NCI-H1436 (cell line): ENCODE data around the gene OR2H1.
"Not testable (repeated sequence)": the region's sequence is repeated elsewhere in the genome, so short reads cannot be mapped to it uniquely, and the experiment has no call there.

ENCODE experiments used
- DNase-seq: peaks from one replicate; lab custom pipeline; 2025; lab: John Stamatoyannopoulos, UW

OR2H1 gene

DNA sequence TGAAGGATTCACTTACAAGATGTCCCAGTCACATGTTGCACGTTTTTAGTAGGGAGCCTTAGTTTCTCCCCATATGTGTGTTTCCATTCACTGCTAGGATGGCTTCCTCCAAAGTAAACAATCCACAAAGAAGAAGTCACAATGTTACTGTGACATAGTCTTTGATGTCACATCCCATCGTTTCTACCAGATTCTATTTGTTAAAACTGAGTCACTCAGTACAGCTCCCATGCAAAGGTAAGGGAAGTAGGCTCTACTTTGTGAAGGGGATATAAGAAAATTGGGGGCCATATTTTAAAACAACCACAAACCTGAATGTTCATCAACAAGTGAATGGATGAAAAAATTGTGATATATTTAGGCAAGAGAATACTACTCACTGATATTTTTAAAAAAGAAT is at the start of gene OR2H1, which contains the start of gene OR11A1:
Gene OR2H1 (plus strand): TSS at position 185 of the 400 bp plus-strand sequence. CDS start 4,615 bp downstream, outside the sequence.
Gene OR11A1 (minus strand): TSS at position 101 of the 400 bp plus-strand sequence. CDS start 29,430 bp downstream, outside the sequence.
- DNase-seq = no peak

DNA sequence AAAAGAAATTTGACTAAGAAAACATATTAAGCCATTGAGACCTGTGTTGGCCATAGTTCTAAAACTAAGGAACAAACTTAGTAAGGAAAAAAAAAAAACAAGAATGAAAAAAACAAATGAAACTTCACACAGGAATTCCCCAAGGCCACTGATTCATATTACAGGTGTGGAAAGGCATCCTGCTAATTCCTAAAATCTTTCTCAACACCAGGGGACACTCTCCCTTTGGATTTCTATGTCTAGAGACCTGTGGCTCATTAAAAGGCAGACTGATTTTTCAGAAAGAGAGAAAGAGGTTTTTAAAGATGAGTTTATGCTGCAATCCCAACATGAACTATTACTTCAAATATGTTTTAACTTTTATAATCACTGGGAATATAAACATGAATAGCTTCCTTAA is 42.4 kb upstream of the OR2H1 start, which contains the start of gene OR12D1:
Gene OR12D1 (plus strand): TSS at position 341 of the 400 bp plus-strand sequence.
- DNase-seq = no peak

DNA sequence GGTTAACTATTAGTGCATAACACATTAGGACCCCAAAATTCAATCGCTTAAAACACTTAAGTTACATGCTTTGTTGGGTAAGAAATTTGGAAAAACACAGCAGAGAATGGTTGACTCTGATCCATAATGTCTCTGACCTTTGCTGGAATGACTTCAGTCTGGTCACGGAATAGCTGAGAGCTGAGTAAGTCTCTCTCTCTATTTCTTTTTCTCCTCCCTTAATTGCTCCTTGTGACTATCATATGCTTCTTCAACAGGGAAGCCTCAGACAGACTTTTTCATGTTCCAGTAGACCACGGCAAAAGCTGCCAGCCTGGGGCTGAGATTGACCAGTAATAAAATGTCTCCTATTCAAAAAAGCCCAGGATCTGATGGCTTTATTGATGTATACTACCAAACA is 37.4 kb upstream of the OR2H1 start:
- DNase-seq = no peak

DNA sequence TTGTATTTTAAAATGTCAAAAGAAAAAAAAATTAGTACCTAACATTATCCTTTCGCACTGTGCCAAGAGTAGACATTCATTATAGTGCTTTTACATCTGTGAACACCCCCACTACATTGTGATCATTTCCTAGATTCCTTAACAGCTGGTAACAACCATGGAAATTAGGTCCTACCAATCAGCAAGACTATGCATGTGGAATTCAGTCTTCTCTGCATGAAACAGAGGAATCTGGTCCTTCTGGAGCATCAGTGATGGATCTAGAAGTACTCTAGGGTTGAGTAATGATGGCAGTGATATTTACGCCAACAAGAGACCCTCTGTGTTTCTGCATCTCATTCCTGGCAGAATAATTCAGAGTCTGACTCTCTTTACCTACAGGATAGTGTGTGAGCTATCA is 32.8 kb upstream of the OR2H1 start:
- no peak for DNase-seq

DNA sequence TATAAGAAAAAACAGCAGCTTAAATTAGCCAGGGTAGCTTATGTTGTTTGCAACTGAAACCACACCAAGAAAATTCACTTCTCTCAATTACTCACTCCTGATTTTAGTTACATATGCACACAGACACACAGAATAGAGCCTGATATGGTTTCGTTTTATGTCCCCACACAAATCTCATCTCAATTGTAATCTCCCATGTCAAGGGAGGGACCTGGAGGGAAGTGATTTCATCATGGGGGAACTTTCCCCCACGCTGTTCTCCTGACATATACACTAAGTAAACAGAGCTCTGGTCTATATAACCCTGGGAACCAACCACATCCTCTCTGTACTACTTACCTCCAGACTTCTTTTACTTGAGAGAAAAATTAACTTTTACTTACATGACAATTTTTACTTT is 32.4 kb upstream of the OR2H1 start:
- DNase-seq = no peak

DNA sequence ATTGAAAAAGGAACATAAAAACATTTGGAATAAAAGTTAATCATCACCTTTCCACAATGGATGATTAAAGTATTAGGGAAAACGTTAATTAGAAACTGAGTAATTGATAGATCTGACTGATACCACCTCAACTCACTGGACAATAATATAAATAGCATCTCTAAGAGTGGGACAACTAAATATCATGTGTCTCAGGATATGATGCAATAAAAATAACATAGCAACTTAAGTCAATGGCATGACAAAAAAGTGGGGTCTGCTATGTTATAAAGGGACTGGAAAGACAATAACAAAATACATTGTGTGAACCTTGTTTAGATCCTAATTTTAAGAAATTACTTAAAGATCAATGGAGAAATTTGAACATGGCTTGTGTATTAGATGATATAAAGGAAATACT is 31.9 kb upstream of the OR2H1 start:
- DNase-seq = no peak

DNA sequence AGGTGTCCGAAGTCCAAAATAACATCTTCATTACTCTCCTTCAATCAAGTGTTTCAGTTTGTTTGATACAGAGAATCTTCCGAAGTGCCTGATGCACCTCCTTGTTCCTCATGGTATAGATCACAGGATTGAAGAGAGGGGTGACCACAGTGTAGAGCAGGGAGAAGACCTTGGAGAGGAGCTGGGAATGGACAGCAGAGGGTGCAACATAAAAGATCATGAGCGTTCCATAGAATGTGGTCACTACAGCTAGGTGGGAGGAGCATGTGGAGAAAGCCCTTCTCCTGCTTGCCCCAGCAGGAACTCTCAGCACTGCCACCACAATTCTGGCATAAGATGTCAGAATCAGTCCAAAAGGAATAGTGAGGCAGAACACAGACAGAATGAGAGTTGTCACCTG is 30.3 kb upstream of the OR2H1 start:
- no peak for DNase-seq

DNA sequence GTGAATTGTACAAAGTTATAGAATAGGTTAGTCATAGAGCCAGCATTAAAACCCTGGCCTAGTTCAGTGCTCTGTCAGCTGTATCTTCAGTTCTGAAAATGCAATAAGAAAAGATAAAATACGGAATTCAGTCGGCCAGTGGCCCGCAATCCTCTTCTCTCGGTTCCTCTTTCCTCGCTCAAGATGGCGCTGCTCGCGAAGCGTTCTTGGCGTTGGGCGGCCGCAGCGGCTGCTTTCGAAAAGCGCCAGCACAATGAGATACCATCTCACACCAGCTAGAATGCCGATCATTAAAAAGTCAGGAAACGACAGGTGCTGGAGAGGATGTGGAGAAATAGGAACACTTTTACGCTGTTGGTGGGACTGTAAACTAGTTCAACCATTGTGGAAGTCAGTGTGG is 20.2 kb upstream of the OR2H1 start:
- DNase-seq = not testable (repeated sequence)

DNA sequence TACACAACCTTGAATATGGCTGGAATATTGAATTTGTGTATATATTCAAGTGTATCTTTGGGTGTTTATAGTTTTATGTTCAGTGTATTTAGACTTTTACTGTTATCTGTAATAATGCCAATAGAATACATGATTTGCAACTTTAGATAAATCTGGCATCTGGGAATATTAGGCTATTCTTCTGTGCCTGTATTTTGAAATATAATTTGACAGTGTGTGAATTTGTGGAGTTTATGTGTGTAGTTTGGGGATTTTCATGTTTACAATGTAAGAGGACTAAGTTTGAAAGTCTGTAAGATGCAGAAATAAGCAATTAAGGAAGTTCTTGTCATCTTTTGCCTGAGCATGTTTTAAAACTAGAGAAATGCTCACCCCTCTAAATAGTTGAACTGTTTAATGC is 17.9 kb upstream of the OR2H1 start, which contains the start of gene OR10C1:
Gene OR10C1 (plus strand): TSS at position 301 of the 400 bp plus-strand sequence. CDS start 710 bp downstream, outside the sequence.
- DNase-seq = no peak

DNA sequence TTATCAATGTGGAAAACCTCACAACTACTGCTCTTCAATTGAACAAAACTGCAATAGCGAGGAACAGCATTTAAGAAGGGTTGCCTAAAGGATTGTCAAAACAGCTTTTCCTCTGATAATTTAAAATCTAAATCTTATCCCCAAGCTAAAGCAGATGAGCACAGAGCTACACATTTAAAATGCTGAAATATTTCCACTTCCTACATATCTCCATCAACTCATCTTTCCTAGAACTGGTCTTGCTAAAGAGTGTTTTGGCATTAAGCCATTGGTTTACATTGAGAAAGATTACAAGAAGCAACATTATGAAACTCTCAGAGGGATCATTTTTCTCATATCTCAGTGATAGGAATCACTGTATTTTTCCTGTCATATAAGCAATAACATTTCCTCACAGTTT is 14.2 kb upstream of the OR2H1 start:
- DNase-seq = no peak

DNA sequence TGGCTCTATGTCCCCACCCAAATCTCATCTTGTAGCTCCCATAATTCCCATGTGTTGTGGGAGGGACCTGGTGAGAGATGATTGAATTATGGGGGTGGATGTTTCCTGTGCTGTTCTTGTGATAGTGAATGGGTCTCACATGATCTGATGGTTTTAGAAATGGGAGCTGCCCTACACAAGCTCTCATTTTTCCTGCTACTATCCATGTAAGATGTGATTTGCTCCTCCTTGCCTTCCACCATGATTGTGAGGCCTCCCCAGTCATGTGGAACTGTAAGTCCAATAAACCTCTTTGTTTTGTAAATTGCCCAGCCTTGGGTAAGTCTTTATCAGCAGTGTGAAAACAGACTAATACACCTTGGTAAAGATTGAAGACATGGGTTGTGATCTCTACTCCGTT is 12.9 kb upstream of the OR2H1 start:
- not testable (repeated sequence) for DNase-seq

DNA sequence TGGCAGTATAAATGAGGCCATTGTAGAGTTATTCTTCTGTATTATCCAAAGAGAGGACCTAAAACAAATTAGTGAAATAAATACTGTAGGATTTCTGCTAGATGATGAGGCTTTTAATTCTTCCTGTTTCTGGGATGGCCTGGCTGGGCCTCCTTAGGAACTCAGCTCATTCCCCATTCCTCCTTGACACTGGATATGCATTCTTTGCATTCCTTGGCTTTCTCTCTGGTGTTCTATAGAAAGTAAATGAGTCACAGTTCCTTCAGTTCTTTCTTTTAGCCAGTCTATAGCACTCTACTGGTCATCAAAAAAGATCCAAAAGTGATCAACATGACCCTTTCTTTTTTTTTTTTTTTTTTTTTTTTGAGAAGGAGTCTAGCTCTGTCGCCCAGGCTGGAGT is 9.3 kb upstream of the OR2H1 start:
- no peak for DNase-seq

DNA sequence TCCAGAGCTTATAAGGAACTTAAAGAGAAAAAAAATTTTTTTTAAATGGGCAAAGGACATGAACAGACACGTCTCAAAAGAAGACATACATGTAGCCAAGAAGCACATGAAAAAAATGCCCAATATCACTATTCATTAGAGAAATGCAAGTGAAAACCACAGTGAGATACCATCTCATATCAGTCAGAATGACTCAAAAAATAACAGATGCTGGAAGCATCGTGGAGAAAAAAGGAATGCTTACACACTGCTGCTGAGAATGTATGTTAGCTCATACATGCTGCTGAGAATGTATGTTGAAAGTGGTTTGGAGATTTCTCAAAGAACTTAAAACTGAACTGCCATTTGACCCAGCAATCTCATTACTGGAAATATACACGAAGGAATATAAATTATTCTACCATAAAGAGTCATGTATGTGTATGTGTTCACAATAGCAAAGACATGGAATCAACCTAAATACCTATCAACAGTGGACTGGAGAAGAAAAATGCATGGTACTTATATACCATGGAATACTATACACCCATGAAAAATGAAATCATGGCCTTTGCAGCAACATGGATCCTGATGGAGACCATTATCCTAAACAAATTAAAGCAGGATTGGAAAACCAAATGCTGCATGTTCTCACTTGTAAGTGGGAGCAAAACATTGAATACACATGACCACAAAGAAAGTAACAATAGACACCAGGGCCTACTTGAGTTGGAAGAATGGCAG is 5.3 kb upstream of the OR2H1 start:
- no peak for DNase-seq

DNA sequence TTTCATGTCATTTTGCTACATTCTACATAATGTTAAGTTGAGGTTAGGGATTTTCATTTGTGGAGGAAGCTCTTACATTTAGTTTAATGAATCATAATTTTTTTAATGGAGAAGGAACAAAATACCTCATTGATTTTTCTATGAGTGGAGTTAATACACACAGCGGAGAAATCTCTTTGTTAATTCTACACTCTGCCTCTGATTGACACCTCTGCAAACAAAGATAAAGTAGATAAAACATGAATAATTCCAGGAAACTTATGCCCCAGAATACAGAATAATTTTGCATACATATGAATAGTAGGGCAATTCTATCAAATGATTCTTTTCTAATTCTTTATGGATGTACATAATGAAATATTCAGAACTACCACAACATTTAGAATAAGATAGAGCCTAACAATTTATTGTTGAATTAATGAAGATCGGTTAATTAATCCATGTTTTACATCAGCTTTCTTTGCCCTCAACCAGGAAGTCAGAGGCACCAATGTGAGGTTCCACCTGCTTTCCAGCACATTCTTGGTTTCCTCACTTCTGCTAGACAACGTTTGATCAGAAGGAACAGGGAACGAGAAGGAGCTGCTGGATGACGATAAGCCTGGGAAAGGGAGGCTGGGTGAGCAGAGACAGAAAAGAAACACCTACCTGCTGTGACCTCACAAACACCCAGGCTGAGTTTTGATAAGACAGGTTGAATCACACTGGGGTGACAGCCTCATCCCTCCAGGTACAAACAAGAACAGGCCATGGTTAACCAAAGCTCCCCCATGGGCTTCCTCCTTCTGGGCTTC is 4.3 kb downstream of the OR2H1 start:
- DNase-seq = no peak

DNA sequence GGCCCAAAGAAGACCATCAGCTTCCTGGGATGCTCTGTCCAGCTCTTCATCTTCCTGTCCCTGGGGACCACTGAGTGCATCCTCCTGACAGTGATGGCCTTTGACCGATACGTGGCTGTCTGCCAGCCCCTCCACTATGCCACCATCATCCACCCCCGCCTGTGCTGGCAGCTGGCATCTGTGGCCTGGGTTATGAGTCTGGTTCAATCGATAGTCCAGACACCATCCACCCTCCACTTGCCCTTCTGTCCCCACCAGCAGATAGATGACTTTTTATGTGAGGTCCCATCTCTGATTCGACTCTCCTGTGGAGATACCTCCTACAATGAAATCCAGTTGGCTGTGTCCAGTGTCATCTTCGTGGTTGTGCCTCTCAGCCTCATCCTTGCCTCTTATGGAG is 5.1 kb downstream of the OR2H1 start:
- no peak for DNase-seq

DNA sequence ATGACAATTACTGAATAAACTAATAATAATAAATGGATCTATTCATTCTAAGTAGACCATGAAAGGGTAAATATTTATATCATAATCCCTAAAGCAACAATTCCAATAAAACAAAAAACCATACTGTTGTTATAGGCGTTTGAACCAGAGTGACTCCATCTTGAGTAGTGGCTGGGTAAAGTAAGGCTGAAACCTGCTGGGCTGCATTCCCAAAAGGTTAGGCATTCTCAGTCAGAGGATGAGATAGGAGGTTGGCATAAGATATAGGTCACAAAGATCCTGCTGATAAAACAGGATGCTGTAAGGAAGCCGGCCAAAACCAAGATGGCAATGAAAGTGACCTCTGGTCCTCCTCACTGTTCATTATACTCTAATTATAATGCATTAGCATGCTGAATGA is 8.3 kb downstream of the OR2H1 start:
- no peak for DNase-seq

DNA sequence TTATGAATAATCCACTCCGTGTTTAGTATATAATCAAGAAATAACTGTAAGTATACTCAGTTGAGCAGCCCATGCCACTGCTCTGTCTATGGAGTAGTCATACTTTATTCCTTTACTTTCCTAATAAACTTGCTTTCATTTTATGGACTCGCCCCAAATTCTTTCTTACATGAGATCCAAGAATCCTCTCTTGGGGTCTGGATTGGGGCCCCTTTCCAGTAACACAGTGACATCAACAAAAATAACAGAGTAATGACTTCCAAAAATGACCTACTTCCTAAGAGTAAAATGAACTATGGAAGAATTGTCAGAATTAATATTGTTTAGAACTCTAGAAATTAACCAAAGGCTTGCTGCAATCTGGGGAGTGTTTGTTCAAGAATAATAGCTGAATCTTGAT is 8.8 kb downstream of the OR2H1 start:
- DNase-seq = no peak

DNA sequence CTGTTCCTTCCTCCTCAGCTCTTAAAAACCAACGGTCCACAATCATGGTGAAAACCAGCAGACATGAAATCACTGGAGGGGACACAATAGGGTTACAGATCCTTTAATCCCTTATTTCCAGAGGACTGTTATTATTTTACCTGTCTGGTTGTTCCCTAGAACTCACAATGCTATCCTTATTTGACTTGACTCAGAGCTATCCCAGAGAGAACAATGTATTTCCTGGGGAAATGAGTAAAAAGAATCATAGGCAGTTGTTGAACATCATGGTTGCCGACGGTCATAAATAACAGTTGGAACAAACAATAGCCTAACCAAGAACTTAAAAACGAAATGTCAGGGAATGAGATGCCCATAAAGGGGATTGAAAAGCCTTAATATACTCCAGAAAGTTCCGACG is 9.3 kb downstream of the OR2H1 start:
- no peak for DNase-seq

DNA sequence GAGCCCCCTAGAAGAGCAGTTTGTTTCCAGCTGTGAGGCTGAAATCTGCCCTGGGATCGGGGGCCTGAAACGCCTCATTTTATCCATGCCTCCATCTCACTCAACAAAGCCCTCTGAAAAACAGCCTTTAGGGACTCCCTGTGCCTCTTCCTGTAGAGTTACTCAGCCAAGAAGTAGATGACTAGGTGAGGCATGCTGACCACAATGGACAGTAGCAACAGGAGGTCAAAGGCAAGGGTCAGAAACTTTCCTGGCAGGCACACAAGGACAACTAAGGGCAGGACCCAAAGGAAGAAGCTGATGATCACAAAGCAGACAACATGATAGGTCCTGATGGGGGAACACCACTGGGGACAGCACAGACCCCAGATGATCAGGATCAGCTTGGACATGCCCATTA is 18.0 kb downstream of the OR2H1 start:
- DNase-seq = no peak

DNA sequence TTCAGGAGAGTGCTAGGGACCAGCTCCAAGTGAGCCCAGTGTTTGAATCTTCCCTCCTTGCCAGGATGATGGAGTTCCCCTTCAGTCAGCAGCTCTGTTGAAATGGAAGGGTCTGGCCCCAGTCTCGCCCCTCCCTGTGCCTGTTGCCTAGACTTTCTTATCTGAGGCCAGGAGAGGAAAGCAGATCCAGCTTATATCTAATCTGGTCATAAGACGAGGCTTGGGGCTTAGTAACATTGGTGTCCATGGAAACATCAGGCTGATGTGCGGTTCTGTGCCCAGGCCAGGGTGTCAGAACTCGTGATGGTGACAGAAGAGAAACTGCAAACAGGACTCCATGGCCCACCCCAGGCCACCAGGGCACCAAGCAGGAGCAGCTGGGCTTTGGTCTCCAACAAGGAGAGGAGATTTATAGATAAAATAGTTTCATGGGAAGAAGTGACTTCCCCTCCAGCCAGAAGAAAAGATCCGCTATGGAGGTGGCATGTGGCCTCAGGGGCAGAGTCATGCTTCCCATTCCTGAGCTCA is 21.0 kb downstream of the OR2H1 start:
- no peak for DNase-seq

DNA sequence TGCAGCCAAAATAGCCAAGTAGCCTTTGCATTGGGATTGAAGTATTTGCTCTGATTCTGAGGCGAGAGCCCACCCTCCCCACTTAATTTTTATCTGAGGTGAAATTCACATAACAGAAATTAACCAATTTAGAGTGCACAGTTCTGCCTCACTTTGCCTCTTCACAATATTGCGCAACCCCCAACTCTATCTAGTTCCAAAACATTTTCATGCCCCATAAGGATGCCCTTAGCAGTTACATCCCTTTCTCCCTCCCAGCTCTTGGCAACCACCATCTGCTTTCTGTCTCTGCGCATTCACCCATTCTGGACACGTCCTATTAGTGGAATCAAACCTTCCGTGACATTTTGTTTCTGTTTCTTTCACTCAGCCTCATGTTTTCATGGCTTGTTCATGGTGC is 21.8 kb downstream of the OR2H1 start:
- no peak for DNase-seq

DNA sequence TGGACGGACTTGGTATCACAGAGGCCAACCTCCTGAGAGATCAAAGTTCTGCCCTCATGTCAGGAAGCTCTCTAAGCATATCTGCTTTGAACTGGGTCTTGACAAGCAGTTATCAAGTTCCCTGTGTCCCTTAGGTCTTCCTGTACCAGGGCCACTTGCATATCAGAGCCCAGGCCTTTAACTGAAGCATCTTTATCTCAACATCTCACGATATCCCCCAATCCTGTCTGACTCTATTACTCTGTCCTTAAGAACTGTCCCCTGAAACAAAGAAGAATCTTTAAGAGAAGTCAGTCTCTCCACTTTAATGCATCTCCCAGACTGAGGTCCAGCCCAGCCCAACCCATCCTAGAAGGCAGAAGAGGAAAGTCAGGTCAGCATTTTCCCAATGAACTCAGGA is 22.6 kb downstream of the OR2H1 start:
- no peak for DNase-seq

DNA sequence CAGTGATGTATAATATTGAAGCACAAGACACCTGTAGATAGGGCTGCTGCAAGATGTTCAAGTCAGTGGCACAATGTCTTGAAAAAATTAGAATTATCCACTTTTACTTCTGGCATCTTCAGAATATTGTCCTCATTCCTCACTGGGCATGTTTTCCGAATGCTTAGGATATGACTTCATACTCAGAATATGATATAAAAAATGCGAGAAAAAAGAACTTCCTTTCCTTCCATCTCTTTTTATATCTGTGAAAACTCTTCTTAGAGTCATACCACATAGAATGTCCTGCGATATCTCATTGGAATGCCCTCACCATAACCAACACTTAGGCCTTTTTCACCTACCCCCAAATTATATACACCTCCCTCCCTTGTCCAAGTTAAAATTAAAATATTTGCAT is 26.2 kb downstream of the OR2H1 start:
- DNase-seq = no peak
